HG03025 (cell line): ENCODE results near the gene SLC38A9.
"Not testable (repeated sequence)": the region's sequence is repeated elsewhere in the genome, so short reads cannot be mapped to it uniquely, and the experiment has no call there.

Experiments used
- ATAC-seq: cut with Tn5 transposase; IDR thresholded peaks from one replicate; pipeline ENCODE4 v1.9.1; 2021; ENCODE audit warnings: mild to moderate bottlenecking, moderate library complexity; ENCODE audit not compliant: unreplicated experiment, low FRiP score

SLC38A9 gene

GRCh38 chr5:55712023-55712859 is at the start of gene SLC38A9:
Gene SLC38A9 (minus strand): TSS chr5:55712324. CDS start chr5:55697958, 14,366 bp downstream.
- peak; percentile 100 for ATAC-seq

- not testable (repeated sequence) for ATAC-seq
These were observed 49.6 kb upstream of the SLC38A9 start for GRCh38 chr5:55761721-55762120.

- ATAC-seq = no peak
These were observed 46.6 kb upstream of the SLC38A9 start for GRCh38 chr5:55758714-55759113.

GRCh38 chr5:55758231-55758630 is 46.1 kb upstream of the SLC38A9 start:
- no peak for ATAC-seq

DNA sequence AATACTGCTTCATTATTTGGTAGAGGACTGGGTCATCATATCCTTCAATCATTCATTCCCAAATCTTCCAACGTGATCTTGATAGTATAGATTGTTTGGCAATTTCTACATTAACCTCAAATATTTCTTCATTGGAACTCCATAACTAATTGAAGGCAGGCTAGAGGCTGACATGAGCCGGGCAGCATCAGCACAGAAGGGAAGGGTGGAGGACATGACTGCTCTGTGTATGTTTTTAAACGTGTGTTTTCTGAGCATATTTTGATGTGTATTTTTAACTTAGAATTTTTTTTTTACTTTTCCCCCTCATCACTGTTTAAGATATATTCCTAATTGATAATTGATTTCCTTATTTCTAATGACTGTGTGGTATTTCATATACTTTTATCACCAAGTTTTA is 38.4 kb upstream of the SLC38A9 start:
- ATAC-seq = no peak

GRCh38 chr5:55750063-55750462 is 37.9 kb upstream of the SLC38A9 start:
- ATAC-seq = no peak

DNA sequence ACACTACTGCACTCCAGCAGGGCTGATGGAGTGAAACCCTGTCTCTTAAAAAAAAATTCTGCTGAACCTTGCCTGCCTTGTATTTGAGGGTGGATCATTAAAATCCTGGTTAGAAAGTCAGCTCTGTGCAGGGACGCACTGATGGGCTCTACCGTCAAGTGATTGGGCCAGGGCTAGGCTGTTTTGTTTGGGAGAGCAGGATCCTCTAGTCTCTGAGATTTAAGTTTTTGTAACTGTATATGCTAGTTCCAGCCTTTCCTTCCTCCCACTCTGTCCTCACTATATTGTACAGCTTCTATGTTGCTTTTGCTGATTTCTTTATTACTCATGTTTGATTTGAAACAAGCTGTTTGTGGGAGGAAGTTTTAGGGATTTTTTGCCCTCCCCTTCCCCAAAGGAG is 37.3 kb upstream of the SLC38A9 start:
- ATAC-seq = no peak

GRCh38 chr5:55747778-55748318 is 35.7 kb upstream of the SLC38A9 start:
- ATAC-seq = no peak

- no peak for ATAC-seq
These were observed 30.7 kb upstream of the SLC38A9 start for GRCh38 chr5:55742778-55743177.

- no peak for ATAC-seq
These were observed 25.7 kb upstream of the SLC38A9 start, which contains the start of gene DDX4 for GRCh38 chr5:55737793-55738192. Gene DDX4 (plus strand): TSS chr5:55738061. CDS start chr5:55738964, 903 bp downstream.

DNA sequence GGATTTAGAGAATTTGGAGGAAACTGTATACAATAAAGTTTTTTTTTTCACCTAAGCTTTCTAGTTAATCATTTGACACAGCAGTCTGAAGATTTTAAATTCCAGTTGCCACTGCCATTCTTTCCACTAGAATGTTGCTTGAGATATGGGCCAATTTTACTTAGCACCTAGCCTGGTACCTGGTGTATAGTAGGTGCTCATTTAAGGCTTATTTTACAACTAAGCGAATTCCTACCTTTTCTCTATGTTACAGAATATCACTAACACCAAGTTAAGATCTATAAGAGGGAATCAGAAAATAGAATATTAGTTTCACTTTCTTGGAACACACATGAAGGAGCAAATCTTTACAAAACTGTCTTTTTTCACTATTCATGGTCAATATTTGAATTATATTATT is 22.5 kb upstream of the SLC38A9 start:
- ATAC-seq = no peak

- no peak for ATAC-seq
These were observed 20.5 kb upstream of the SLC38A9 start for GRCh38 chr5:55732585-55732984.

- no peak for ATAC-seq
These were observed 19.7 kb upstream of the SLC38A9 start for GRCh38 chr5:55731848-55732247.

- no peak for ATAC-seq
These were observed 12.2 kb upstream of the SLC38A9 start for GRCh38 chr5:55724281-55724680.

- no peak for ATAC-seq
These were observed 8.1 kb upstream of the SLC38A9 start for GRCh38 chr5:55720188-55720703.

DNA sequence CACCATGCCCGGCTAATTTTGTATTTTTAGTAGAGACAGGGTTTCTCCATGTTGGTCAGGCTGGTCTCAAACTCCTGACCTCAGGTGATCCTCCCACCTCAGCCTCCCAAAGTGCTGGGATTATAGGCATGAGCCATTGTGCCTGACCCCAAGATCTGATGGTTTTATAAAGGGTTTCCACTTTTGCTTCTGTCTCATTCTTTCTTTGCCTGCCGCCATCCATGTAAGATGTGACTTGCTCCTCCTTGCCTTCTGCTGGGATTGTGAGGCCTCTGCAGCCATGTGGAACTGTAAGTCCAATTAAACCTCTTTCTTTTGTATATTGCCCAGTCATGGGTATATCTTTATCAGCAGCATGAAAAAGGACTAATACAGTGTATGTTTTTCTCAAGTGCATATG is 6.9 kb upstream of the SLC38A9 start:
- not testable (repeated sequence) for ATAC-seq

- no peak for ATAC-seq
These were observed 3.5 kb upstream of the SLC38A9 start for GRCh38 chr5:55715519-55716078.

DNA sequence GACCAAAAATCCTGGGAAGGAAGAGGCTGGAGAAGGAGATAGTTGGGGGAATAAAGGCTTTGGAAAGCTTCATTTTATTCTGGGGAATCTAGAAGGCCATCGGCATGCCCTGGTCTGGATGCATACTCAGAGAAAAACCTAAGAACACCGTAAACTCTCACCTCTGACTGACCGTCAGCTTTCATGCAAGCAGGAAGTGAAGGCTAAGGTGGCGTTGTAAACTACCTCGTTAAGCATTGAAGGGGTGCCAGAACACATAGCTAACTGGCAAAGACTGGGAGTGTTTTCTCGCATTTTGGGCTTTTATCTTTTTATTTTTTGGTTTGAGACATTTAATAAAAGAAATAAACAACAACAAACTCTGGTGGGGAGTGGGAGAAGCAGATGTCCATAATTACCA is 2.6 kb upstream of the SLC38A9 start:
- ATAC-seq = no peak

GRCh38 chr5:55714339-55714738 is 2.2 kb upstream of the SLC38A9 start:
- no peak for ATAC-seq

GRCh38 chr5:55713871-55714270 is 1.7 kb upstream of the SLC38A9 start:
- no peak for ATAC-seq

- no peak for ATAC-seq
These were observed 559 bp downstream of the SLC38A9 start for GRCh38 chr5:55711507-55712022.
